ENCODE data around the gene IFNLR1. TPM values are rescaled to one million over a fixed set of nuclear protein-coding genes. Genes with fewer than 3 reads are reported as not detected.

IFNLR1 gene
- polyA plus RNA-seq, 1 donor (not counting 4 experiments of a cell fraction or from before 2014, with no cell fraction given), result 3.4 TPM

GRCh38 chr1:24190983-24191461 is 3.9 kb upstream of the IFNLR1 start:
- Histone ChIP-seq H3K9me3 (ENCODE audit: control insufficient read depth, low read depth, low read length) (no peaks in the 10 kb centered on the region), H3K4me2 (ENCODE audit: control insufficient read depth, extremely low read depth, insufficient read depth, low read depth, low read length) (no peak overlapping the region), H3K9me1 (ENCODE audit: control insufficient read depth, extremely low read depth, insufficient read depth, low read length) (no peaks in the 10 kb centered on the region), H3K4me3 (ENCODE audit: control insufficient read depth in 2 of 3, extremely low read depth in 1 of 3, insufficient read depth in 2 of 3, low read depth in 1 of 3, low read length in 3 of 3) (no peak overlapping the region), H3K27me3 (ENCODE audit: control insufficient read depth, extremely low read depth, insufficient read depth, low read length) (no peaks in the 10 kb centered on the region), H3K79me2 (ENCODE audit: control insufficient read depth, insufficient read depth, low read length) (no peaks in the 10 kb centered on the region), H3K36me3 (ENCODE audit: control insufficient read depth in 2 of 2, extremely low read depth in 1 of 2, insufficient read depth in 2 of 2, low read length in 2 of 2) (no peaks in the 10 kb centered on the region), H3K4me1 (ENCODE audit: control insufficient read depth, extremely low read depth, insufficient read depth, low read length) (peaks cover 46% of the 10 kb centered on the region), H4K20me1 (ENCODE audit: control insufficient read depth, extremely low read depth, insufficient read depth, low read length) (no peaks in the 10 kb centered on the region), H3K9ac (ENCODE audit: control insufficient read depth, extremely low read depth, insufficient read depth, low read length) (no peak overlapping the region), H3K27ac (ENCODE audit: control insufficient read depth, insufficient read depth, low read length) (peak overlapping the region; percentile 45), H2AFZ (ENCODE audit: control insufficient read depth, low read length) (no peak overlapping the region)
- TF ChIP-seq EZH2 (IDR thresholded peaks at IDR 0.05; ENCODE audit: low read length) (no peak), CTCF (optimal IDR thresholded peaks at IDR 0.05 in 1 of 3, IDR thresholded peaks at IDR 0.05 in 1 of 3, conservative IDR thresholded peaks at IDR 0.05 in 1 of 3; ENCODE audit: extremely low read depth in 1 of 3, insufficient read depth in 2 of 3, low read length in 3 of 3) (no peak)
- DNase-seq (ENCODE audit: low read depth, low spot score), result no peak
- FAIRE-seq, result no peak
- dilution Hi-C loops (cut with MboI; ENCODE audit: extremely low pct_ligation_motif_present, low sequenced_read_pairs), result loop anchor here (10.0 kb wide), 1 partner anchor 204 kb away; no protein-coding TSS in a partner anchor

- Histone ChIP-seq H3K9me1 (ENCODE audit: control insufficient read depth, extremely low read depth, insufficient read depth, low read length) (no peaks in the 10 kb centered on the region), H2AFZ (ENCODE audit: control insufficient read depth, low read length) (no peak overlapping the region), H3K27me3 (ENCODE audit: control insufficient read depth, extremely low read depth, insufficient read depth, low read length) (no peaks in the 10 kb centered on the region), H3K4me3 (ENCODE audit: control insufficient read depth in 2 of 3, extremely low read depth in 1 of 3, insufficient read depth in 2 of 3, low read depth in 1 of 3, low read length in 3 of 3) (no peak overlapping the region), H3K9ac (ENCODE audit: control insufficient read depth, extremely low read depth, insufficient read depth, low read length) (no peak overlapping the region), H3K36me3 (ENCODE audit: control insufficient read depth in 2 of 2, extremely low read depth in 1 of 2, insufficient read depth in 2 of 2, low read length in 2 of 2) (no peaks in the 10 kb centered on the region), H3K79me2 (ENCODE audit: control insufficient read depth, insufficient read depth, low read length) (no peaks in the 10 kb centered on the region), H3K4me2 (ENCODE audit: control insufficient read depth, extremely low read depth, insufficient read depth, low read depth, low read length) (no peak overlapping the region), H3K4me1 (ENCODE audit: control insufficient read depth, extremely low read depth, insufficient read depth, low read length) (peaks cover 43% of the 10 kb centered on the region), H3K9me3 (ENCODE audit: control insufficient read depth, low read depth, low read length) (no peaks in the 10 kb centered on the region), H3K27ac (ENCODE audit: control insufficient read depth, insufficient read depth, low read length) (no peak overlapping the region), H4K20me1 (ENCODE audit: control insufficient read depth, extremely low read depth, insufficient read depth, low read length) (no peaks in the 10 kb centered on the region)
- dilution Hi-C loops (cut with MboI; ENCODE audit: extremely low pct_ligation_motif_present, low sequenced_read_pairs), result no loop called here
- FAIRE-seq (no peak), DNase-seq (ENCODE audit: low read depth, low spot score) (no peak)
- no peak for TF ChIP-seq EZH2 (IDR thresholded peaks at IDR 0.05; ENCODE audit: low read length)
- TF ChIP-seq CTCF (optimal IDR thresholded peaks at IDR 0.05 in 1 of 3, IDR thresholded peaks at IDR 0.05 in 1 of 3, conservative IDR thresholded peaks at IDR 0.05 in 1 of 3; ENCODE audit: extremely low read depth in 1 of 3, insufficient read depth in 2 of 3, low read length in 3 of 3), result no peak
Observed at GRCh38 chr1:24189528-24189927, 2.4 kb upstream of the IFNLR1 start.
